Stimulated activated CD4-positive, alpha-beta T cell treated with anti-CD3 and anti-CD28 coated beads, Interleukin-2, amount 100 ng/mL, for 24 hours (primary cell): ENCODE measurements around the gene DDX51.
"Not testable (repeated sequence)": the region's sequence is repeated elsewhere in the genome, so short reads cannot be mapped to it uniquely, and the experiment has no call there.

Experiments
- DNase-seq, 2 donors: peaks; one replicate each; pipeline ENCODE4 v3.0.0-alpha.2; 2020

DDX51 gene

DNA sequence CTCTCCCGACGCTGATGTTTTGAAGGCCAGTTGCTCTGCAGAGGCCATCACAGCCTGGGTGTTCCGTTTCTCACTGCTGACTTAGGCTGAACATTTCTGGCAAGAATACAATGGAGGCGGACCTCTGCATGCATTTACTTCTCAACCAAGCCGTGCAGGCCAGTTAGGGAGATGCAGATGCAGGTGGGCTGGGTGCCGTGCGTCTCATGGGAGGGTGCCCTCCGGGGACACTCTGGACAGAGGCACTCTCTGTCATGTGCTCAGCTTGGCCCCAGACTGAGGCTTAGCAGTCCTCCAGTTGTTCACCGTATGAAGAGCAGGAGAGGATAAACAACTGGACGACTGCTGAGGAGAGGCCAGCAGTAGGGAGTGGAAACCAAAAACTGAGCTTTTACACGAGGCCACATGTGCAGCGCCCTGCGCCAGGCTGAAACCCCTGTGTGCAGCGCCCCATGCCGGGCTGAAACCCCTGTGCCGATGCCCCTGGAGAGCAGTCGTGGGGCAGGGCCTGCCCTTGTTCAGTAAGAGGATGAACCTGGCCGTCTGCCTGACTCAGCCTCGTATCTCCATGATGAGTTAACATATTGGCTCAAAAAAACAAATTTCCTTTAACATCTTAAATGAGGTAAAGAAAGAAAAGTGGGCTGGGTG lies 32.3 kb downstream of the DDX51 start:
- no peak for DNase-seq

DNA sequence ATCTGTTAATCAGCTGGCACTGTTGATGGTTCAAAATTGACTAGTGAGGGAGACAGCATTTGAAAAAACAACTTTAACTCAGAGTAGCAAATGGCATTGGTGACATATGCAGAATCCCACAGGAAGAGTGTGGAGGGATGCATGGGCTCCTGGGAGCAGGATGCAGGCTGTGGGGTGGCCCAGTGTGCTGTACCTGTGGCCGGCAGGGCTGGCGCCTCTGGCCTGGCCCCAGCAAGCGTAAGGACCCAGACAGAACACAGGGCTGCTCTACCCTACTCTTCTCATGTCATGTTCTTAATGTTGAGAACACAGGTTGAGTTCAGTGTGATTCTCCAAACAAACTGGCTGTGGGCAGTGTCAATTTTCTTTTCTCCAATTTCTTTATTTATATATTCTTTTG lies 33.4 kb downstream of the DDX51 start:
- DNase-seq = no peak

DNA sequence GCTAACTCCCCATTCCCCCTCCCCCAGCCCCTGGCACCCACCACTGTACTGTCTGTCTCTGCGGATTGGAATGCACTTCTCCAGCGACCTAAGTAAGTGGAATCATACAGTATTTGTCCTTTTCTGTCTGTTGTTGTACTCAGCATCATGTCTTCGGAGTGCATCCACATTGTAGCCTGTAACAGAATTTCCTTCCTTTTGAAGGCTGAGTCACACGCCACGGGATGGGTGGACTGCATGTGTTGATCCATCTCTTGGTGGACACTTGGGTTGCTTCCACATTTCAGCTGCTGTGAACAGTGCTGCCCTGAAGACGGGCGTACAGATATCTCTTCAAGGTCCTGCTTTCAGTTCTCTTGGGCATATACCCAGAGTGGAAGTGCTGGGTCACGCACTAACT lies 34.4 kb downstream of the DDX51 start:
- DNase-seq = no peak

DNA sequence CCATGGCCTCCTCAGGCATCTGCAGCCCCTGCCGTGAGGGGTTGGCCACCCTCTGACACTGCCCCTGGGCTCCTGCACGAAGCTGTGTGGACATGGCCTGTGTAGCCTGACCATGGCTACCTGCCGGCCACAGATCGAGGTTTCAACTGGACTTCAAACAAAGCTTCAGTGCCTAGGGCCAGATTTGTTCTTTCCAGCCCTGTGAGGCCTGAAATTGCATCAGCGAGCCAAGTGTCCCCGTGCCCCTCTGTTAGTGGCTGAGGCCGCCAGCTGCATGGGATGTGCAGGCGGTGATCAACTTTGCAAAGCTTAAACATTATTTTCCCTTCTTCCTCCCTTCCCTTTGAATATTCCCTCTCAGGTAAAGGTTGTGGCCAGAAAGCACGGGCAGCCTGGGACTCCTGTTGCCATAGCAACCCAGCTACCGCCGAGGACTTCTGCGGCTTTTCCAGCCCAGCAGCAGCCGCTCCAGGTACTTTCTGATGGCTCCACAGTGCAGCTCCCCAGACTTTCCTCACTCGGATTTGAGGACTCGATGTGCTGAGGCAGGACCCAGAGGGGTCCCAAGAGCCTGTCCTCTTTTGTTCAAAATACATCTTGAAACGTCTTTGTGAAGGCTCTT lies 35.8 kb downstream of the DDX51 start:
- no peak for DNase-seq

DNA sequence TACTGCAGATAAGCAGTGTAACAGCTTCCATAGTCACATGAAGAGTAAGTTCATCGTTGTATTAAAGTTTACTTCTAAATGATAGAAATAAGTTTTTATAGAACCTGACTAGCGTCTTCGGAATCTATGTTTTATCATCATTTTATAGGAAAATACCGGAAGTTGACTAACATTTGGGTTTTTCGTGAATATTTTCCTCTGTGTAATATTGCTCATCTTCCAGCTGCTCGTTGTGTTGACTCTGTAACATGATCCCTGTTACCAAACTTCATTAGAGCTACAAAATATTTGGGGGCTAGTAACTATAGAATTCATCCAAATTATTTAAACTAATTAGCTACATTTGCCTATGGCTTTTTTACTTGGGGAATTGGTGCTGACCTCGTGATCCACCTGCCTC lies 37.2 kb downstream of the DDX51 start:
- DNase-seq = no peak

DNA sequence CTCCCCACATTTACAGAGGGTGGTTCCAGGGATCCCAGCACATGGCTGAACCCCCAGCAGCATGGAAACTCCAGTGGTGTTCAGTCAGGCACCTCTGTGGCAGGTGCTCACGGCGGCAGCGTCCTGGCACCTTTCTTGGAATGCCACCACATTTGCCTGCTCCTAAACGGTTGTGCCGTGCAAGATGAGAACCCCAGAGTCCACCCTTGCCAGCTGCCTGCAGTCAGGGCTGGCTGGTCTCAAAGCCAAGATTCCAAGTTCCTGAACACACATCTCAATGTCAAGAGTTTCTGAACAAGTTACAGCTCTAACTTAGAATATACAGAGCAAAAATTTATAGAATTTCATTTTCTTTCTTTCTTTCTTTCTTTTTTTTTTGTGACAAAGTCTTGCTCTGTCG lies 38.7 kb downstream of the DDX51 start:
- DNase-seq = no peak

DNA sequence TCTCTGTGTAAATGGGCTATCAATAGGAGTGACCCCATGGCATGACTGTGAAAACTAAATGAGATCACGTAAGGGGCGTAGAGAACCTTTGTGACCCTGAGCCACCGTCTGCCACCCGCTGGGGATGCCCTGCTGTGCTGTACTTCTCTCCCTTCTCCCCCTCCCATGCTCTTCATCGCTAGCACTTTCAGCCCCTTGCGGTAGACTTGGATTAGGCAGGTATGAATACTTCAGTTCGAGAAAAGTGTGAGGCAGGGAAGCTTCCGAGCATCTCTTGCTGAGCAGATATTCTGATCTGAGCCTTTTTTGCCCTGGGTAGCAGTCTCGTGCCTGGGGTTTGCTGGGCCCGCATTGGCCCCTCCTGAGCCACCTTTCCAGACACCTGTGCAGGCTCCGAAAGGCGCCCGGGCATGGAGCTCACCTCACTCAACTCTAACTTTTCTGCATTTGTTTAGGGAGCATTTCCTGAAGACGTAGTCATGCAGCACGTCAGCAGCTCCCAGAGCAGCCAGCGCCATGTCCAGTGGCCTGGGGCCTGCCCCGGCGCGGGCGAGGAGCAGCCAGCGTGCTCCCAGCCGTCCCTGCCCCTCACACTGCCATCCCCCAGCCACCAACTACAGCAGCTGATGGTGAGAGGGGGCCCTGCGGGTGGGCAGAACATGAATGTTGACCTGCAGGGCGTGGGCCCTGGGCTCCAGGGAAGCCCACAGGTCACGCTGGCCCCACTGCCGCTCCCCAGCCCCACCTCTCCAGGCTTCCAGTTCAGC lies 40.4 kb downstream of the DDX51 start:
- no peak for DNase-seq

DNA sequence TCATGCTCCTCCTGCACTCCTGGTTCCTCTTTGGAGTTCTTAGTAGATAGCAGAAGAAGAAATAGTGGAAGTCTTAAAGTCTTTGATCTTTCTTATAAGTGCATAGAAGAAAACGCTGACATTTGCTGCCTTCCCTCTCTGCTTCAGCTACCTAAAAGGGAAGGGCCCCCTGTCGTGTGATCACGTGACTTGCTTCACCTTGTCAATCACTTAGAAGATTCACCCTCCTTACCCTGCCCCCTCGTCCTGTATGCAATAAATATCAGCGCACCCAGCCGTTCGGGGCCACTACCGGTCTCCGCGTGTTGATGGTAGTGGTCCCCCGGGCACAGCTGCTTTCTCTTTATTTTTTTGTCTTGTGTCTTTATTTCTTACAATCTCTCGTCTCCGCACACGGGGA lies 41.0 kb downstream of the DDX51 start:
- not testable (repeated sequence) for DNase-seq

DNA sequence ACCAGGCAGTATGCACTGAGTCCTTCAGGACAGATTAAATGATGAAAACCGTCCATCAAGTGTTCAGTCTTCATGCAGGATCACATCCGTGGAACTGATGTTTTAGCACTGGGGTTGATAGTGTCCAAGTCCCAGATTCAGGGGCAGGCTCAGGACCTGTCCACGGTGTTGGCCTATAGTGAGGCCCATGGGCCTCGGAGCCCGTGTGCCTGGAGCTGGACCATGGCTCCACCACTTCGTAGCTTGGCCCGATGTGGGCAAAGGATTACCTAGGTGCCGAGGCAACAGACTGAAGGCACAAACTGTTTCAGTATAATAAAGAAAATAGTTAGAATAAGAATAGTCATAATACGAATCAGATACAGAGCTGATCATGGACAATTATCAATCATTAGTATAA lies 41.8 kb downstream of the DDX51 start:
- DNase-seq = no peak

DNA sequence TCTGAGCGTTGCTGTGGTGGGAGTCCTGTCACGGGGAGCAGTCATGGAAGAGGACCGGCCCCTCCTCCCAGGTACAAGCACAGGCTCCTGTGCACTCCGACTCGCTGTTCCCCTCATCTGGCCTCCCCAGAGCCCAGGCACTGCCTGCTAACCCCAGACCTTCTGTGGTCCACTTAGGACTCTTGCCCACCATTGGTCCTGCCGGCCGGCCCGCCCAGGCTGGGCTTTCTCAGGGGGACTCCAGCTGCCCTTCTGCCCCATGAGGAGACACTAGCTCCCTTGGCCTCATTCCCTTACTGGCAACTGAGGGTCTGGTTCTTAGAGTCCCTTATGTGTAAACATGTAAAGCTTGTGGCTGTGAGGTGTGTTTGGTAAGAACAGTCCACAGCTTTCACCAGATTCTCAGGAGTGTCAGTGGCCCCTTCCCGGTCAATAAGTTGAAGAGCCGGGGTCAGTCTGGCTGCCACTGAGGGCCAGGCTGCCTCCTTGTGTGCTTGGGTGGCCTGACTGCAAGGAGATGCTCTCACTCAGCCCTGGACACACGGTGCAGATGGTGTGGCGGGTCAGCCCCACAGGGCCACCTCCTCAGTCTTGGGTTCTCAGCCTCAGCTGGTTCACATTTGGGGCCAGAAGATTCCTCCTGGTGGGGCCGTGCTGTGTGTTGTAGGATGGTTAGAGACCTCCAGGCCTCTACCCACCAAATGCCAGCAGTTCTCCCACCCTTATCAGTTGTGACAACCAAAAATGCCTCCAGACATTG lies 43.6 kb downstream of the DDX51 start:
- DNase-seq = no peak

DNA sequence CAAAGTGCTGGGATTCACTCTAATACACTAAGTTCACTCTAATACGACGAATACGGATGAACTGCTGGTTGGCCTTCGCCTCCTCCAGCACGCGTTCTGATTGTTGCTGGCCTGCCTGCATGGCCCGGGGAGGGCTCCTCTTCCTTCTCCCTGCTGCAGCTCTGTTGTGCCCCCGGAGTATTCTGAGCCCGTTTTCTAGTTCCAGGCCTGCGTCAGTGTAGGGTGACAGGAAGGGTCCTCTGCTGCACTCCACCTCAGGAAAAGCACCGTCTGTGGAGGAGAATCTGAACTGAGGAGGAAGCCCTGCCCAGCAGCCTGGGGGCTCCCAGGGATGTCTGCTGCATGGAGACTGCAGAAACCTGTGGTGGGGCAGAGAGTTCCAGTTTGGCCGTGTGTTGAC lies 44.4 kb downstream of the DDX51 start:
- DNase-seq = no peak

DNA sequence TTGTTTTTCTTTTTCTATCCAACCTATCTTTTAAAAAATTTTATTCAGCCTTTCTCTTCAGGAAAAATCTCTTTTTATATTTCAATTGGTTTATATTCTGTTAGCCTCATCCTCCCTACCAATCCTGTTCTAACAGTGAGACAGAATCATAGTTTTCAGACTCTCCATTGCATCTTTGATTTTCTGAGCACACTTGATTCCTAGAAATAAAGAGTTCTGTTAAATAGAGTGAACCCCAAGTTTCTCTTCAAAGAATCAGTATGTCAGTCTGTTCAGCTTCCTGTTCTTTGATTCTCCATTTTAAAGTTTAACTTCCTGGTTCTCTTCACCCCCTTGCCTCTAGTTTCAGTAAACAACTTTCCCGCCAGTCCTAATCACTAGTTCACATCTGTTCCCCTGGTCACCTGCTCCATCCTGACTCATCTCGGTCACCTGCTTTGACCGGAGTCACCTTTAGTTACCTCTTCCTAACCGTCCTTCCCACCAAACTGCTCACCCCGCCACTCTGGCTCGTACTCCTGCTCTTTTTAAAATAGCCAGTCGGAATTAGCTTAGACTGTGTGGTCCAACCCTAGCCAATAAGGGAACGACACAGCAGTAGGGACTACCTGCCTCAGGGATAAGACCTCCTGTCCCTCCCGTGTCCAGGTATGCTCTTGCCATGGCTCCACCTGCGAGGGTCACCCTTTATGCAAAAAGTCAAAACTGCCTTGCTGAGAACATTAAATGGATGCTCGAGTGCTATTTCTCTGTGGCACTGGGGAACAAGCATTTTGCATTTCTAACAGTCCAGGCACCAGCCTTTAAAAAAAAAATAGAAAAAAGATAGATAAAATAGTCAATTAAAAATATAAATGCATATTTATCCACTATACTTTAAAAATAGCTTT lies 48.4 kb downstream of the DDX51 start:
- no peak for DNase-seq

DNA sequence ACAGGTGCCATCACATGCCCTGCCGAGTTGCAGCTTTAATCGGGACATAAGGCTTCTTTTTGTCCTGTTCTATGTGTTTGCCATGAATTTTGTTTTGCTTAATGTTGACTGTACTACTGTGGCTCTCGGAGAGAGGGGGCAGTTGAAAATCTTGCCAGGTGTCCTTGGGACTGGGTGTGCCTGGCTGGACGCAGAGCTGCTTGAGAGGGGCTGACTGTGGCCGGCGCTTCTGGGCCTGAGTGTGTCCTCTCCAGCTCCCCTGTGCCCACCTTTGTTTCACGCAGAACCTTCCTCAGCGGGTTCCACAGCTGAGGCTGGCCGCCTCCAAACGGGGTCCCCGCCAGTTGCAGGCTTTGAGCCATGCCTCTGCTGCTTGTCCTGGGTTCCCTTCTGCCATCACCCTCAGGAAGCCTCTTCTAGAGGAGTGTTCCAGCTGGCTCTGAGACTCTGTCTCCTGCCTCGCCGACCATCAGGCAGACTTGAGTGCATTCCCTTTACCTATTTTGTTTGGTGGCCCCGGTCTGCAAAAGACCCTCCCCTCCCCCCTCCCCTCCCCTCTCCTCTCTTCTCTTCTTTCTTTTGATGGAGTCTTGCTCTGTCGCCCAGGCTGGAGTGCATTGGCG lies 49.7 kb downstream of the DDX51 start:
- DNase-seq = no peak

DNA sequence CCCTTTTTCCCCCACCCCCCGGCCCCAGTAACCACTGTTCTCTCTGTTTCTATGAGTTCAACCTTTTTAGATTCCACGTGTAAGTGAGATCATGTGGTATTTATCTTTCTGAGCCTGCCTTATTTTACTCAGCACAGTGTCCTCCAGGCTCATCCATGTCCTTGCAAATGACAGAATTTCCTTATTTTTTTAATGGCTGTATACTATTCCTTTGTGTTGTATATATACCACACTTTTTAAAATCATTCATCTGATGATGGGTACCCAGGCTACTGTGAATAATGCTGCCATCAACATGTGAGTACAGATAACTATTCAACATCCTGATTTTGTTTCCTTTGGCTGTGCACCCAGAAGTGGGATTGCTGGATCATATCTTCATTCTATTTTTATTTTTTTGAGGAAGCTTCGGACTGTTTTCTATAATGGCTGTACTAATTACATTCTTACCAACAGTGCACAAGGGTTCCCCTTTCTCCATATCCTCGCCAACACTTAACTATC lies 54.7 kb downstream of the DDX51 start:
- DNase-seq = no peak
